HUES64 (cell line): ENCODE results near the gene HOXA9.

Source experiments
- H3K27ac ChIP-seq: 2 replicates; pipeline ENCODE4 v1.7.0; 2013; ENCODE audit warnings: low read depth, low read length, inconsistent platforms
- H3K27me3 ChIP-seq: 2 replicates; pipeline ENCODE4 v1.6.1; 2013; ENCODE audit warnings: mild to moderate bottlenecking, low read length; ENCODE audit not compliant: insufficient read depth
- H3K36me3 ChIP-seq: 2 replicates; pipeline ENCODE4 v1.6.1; 2013; ENCODE audit warnings: mild to moderate bottlenecking, low read length; ENCODE audit not compliant: insufficient read depth
- H3K4me1 ChIP-seq: 2 replicates; pipeline ENCODE4 v1.6.1; 2013; ENCODE audit warnings: mild to moderate bottlenecking, low read length, moderate library complexity; ENCODE audit not compliant: insufficient read depth
- H3K4me3 ChIP-seq: 2 replicates; pipeline ENCODE4 v1.5.1; 2013; ENCODE audit warnings: mild to moderate bottlenecking, low read length, moderate library complexity
- H3K9ac ChIP-seq: 2 replicates; pipeline ENCODE4 v1.6.1; 2013; ENCODE audit warnings: mild to moderate bottlenecking, low read depth, low read length
- H3K9me3 ChIP-seq: 2 replicates; pipeline ENCODE4 v1.6.1; 2013; ENCODE audit warnings: low read depth, low read length; ENCODE audit not compliant: insufficient read depth
- WGBS: fragments of 150-250, 120-280 bp; methylation state at CpG from one replicate; pipeline ENCODE4 v1.1.7; 2013; ENCODE audit warnings: missing lambda C conversion rate; 5-methylcytosine and 5-hydroxymethylcytosine counted together

HOXA9 gene

GRCh38 chr7:27113991-27114769, 51.2 kb downstream of the HOXA9 start:
- Histone ChIP-seq H3K9ac (no peak overlapping the region), H3K4me1 (peaks cover 8% of the 10 kb centered on the region), H3K27me3 (peaks cover 98% of the 10 kb centered on the region), H3K36me3 (no peaks in the 10 kb centered on the region), H3K27ac (no peak overlapping the region), H3K9me3 (no peaks in the 10 kb centered on the region), H3K4me3 (no peak overlapping the region)
- WGBS, result 3% methylated on average over 13 of the region's 26 CpGs

- WGBS, result 1% methylated on average over 41 of the region's 57 CpGs
- Histone ChIP-seq H3K4me3 (peak overlapping the region; percentile 5; the same call in 1 of the 2 replicates), H3K27me3 (peaks cover 98% of the 10 kb centered on the region), H3K9me3 (no peaks in the 10 kb centered on the region), H3K9ac (no peak overlapping the region), H3K36me3 (no peaks in the 10 kb centered on the region), H3K27ac (no peak overlapping the region), H3K4me1 (peaks cover 8% of the 10 kb centered on the region)
Observed at GRCh38 chr7:27112955-27113949, 52.1 kb downstream of the HOXA9 start.
